ENCODE results near the gene RYR2.

The RYR2 gene

GRCh38 chr1:237042892-237043576 lies 1.1 kb downstream of the RYR2 start:
- no peak for DNase-seq
- no peak overlapping the region for H3K27ac ChIP-seq (ENCODE audit: insufficient read depth, low read length, poor library complexity, severe bottlenecking)
- H3K27me3 ChIP-seq (replicated peaks; ENCODE audit: control insufficient read depth, insufficient read depth, low read length, poor library complexity, severe bottlenecking), result peaks cover 3% of the 10 kb centered on the region
- H3K4me3 ChIP-seq (ENCODE audit: insufficient read depth, low read depth, low read length, poor library complexity, severe bottlenecking), result no peak overlapping the region
- H3K36me3 ChIP-seq (ENCODE audit: control insufficient read depth, insufficient read depth, low read length), result no peaks in the 10 kb centered on the region
- no peaks in the 10 kb centered on the region for H3K4me1 ChIP-seq (ENCODE audit: control insufficient read depth, insufficient read depth, low read length, poor library complexity, severe bottlenecking)
- H3K9me3 ChIP-seq (ENCODE audit: control insufficient read depth, low read length), result no peaks in the 10 kb centered on the region

GRCh38 chr1:237043846-237044636 lies 2.1 kb downstream of the RYR2 start:
- Histone ChIP-seq H3K4me1 (ENCODE audit: control insufficient read depth, insufficient read depth, low read length, poor library complexity, severe bottlenecking) (no peaks in the 10 kb centered on the region), H3K9me3 (ENCODE audit: control insufficient read depth, low read length) (no peaks in the 10 kb centered on the region), H3K36me3 (ENCODE audit: control insufficient read depth, insufficient read depth, low read length) (no peaks in the 10 kb centered on the region), H3K4me3 (ENCODE audit: insufficient read depth, low read depth, low read length, poor library complexity, severe bottlenecking) (no peak overlapping the region), H3K27ac (ENCODE audit: insufficient read depth, low read length, poor library complexity, severe bottlenecking) (no peak overlapping the region), H3K27me3 (replicated peaks; ENCODE audit: control insufficient read depth, insufficient read depth, low read length, poor library complexity, severe bottlenecking) (peaks cover 3% of the 10 kb centered on the region)
- no peak for DNase-seq

- no peak for DNase-seq
- Histone ChIP-seq H3K27me3 (replicated peaks; ENCODE audit: control insufficient read depth, insufficient read depth, low read length, poor library complexity, severe bottlenecking) (peaks cover 3% of the 10 kb centered on the region), H3K27ac (ENCODE audit: insufficient read depth, low read length, poor library complexity, severe bottlenecking) (no peak overlapping the region), H3K4me1 (ENCODE audit: control insufficient read depth, insufficient read depth, low read length, poor library complexity, severe bottlenecking) (no peaks in the 10 kb centered on the region), H3K4me3 (ENCODE audit: insufficient read depth, low read depth, low read length, poor library complexity, severe bottlenecking) (no peak overlapping the region), H3K9me3 (ENCODE audit: control insufficient read depth, low read length) (no peaks in the 10 kb centered on the region), H3K36me3 (ENCODE audit: control insufficient read depth, insufficient read depth, low read length) (no peaks in the 10 kb centered on the region)
These were observed 3.5 kb downstream of the RYR2 start for GRCh38 chr1:237045278-237046016.

GRCh38 chr1:237048803-237049202 lies 6.8 kb downstream of the RYR2 start:
- Histone ChIP-seq H3K9me3 (ENCODE audit: control insufficient read depth, low read length) (no peaks in the 10 kb centered on the region), H3K4me3 (ENCODE audit: insufficient read depth, low read depth, low read length, poor library complexity, severe bottlenecking) (no peak overlapping the region), H3K4me1 (ENCODE audit: control insufficient read depth, insufficient read depth, low read length, poor library complexity, severe bottlenecking) (no peaks in the 10 kb centered on the region), H3K27me3 (replicated peaks; ENCODE audit: control insufficient read depth, insufficient read depth, low read length, poor library complexity, severe bottlenecking) (no peaks in the 10 kb centered on the region), H3K27ac (ENCODE audit: insufficient read depth, low read length, poor library complexity, severe bottlenecking) (no peak overlapping the region), H3K36me3 (ENCODE audit: control insufficient read depth, insufficient read depth, low read length) (no peaks in the 10 kb centered on the region)
- no peak for DNase-seq

- Histone ChIP-seq H3K27ac (ENCODE audit: insufficient read depth, low read length, poor library complexity, severe bottlenecking) (no peak overlapping the region), H3K36me3 (ENCODE audit: control insufficient read depth, insufficient read depth, low read length) (no peaks in the 10 kb centered on the region)
- DNase-seq, result no peak
These were observed 8.2 kb downstream of the RYR2 start for GRCh38 chr1:237050185-237050584.

GRCh38 chr1:237050915-237051314 lies 8.9 kb downstream of the RYR2 start:
- Histone ChIP-seq H3K27me3 (replicated peaks; ENCODE audit: control insufficient read depth, insufficient read depth, low read length, poor library complexity, severe bottlenecking) (no peaks in the 10 kb centered on the region), H3K4me1 (ENCODE audit: control insufficient read depth, insufficient read depth, low read length, poor library complexity, severe bottlenecking) (no peaks in the 10 kb centered on the region), H3K36me3 (ENCODE audit: control insufficient read depth, insufficient read depth, low read length) (no peaks in the 10 kb centered on the region), H3K4me3 (ENCODE audit: insufficient read depth, low read depth, low read length, poor library complexity, severe bottlenecking) (no peak overlapping the region), H3K27ac (ENCODE audit: insufficient read depth, low read length, poor library complexity, severe bottlenecking) (no peak overlapping the region), H3K9me3 (ENCODE audit: control insufficient read depth, low read length) (no peaks in the 10 kb centered on the region)
- no peak for DNase-seq

More at GRCh38 chr1:237050185-237050584, 8.2 kb downstream of the RYR2 start:
- no peak overlapping the region for H3K4me3 ChIP-seq (ENCODE audit: insufficient read depth, low read depth, low read length, poor library complexity, severe bottlenecking)
- no peaks in the 10 kb centered on the region for H3K27me3 ChIP-seq (replicated peaks; ENCODE audit: control insufficient read depth, insufficient read depth, low read length, poor library complexity, severe bottlenecking)
- no peaks in the 10 kb centered on the region for H3K9me3 ChIP-seq (ENCODE audit: control insufficient read depth, low read length)
- H3K4me1 ChIP-seq (ENCODE audit: control insufficient read depth, insufficient read depth, low read length, poor library complexity, severe bottlenecking), result no peaks in the 10 kb centered on the region

- H3K4me3 ChIP-seq (ENCODE audit: insufficient read depth, low read depth, low read length, poor library complexity, severe bottlenecking), result no peak overlapping the region
- no peaks in the 10 kb centered on the region for H3K36me3 ChIP-seq (ENCODE audit: control insufficient read depth, insufficient read depth, low read length)
- no peak overlapping the region for H3K27ac ChIP-seq (ENCODE audit: insufficient read depth, low read length, poor library complexity, severe bottlenecking)
- no peak for DNase-seq
- no peaks in the 10 kb centered on the region for H3K9me3 ChIP-seq (ENCODE audit: control insufficient read depth, low read length)
- no peaks in the 10 kb centered on the region for H3K27me3 ChIP-seq (replicated peaks; ENCODE audit: control insufficient read depth, insufficient read depth, low read length, poor library complexity, severe bottlenecking)
- H3K4me1 ChIP-seq (ENCODE audit: control insufficient read depth, insufficient read depth, low read length, poor library complexity, severe bottlenecking), result no peaks in the 10 kb centered on the region
These were observed 12.3 kb downstream of the RYR2 start for GRCh38 chr1:237054313-237054712.

- Histone ChIP-seq H3K27ac (ENCODE audit: insufficient read depth, low read length, poor library complexity, severe bottlenecking) (no peak overlapping the region), H3K9me3 (ENCODE audit: control insufficient read depth, low read length) (no peaks in the 10 kb centered on the region), H3K4me3 (ENCODE audit: insufficient read depth, low read depth, low read length, poor library complexity, severe bottlenecking) (no peak overlapping the region), H3K4me1 (ENCODE audit: control insufficient read depth, insufficient read depth, low read length, poor library complexity, severe bottlenecking) (no peaks in the 10 kb centered on the region), H3K27me3 (replicated peaks; ENCODE audit: control insufficient read depth, insufficient read depth, low read length, poor library complexity, severe bottlenecking) (no peaks in the 10 kb centered on the region), H3K36me3 (ENCODE audit: control insufficient read depth, insufficient read depth, low read length) (no peaks in the 10 kb centered on the region)
- no peak for DNase-seq
These were observed 16.5 kb downstream of the RYR2 start for GRCh38 chr1:237058470-237058869.

GRCh38 chr1:237059244-237059643 lies 17.3 kb downstream of the RYR2 start:
- no peaks in the 10 kb centered on the region for H3K27me3 ChIP-seq (replicated peaks; ENCODE audit: control insufficient read depth, insufficient read depth, low read length, poor library complexity, severe bottlenecking)
- no peaks in the 10 kb centered on the region for H3K9me3 ChIP-seq (ENCODE audit: control insufficient read depth, low read length)
- H3K4me3 ChIP-seq (ENCODE audit: insufficient read depth, low read depth, low read length, poor library complexity, severe bottlenecking), result no peak overlapping the region
- DNase-seq, result no peak
- H3K36me3 ChIP-seq (ENCODE audit: control insufficient read depth, insufficient read depth, low read length), result no peaks in the 10 kb centered on the region
- H3K4me1 ChIP-seq (ENCODE audit: control insufficient read depth, insufficient read depth, low read length, poor library complexity, severe bottlenecking), result no peaks in the 10 kb centered on the region
- H3K27ac ChIP-seq (ENCODE audit: insufficient read depth, low read length, poor library complexity, severe bottlenecking), result no peak overlapping the region

GRCh38 chr1:237062976-237063375 lies 21.0 kb downstream of the RYR2 start:
- Histone ChIP-seq H3K4me1 (ENCODE audit: control insufficient read depth, insufficient read depth, low read length, poor library complexity, severe bottlenecking) (no peaks in the 10 kb centered on the region), H3K27ac (ENCODE audit: insufficient read depth, low read length, poor library complexity, severe bottlenecking) (no peak overlapping the region), H3K27me3 (replicated peaks; ENCODE audit: control insufficient read depth, insufficient read depth, low read length, poor library complexity, severe bottlenecking) (no peaks in the 10 kb centered on the region), H3K36me3 (ENCODE audit: control insufficient read depth, insufficient read depth, low read length) (no peaks in the 10 kb centered on the region), H3K9me3 (ENCODE audit: control insufficient read depth, low read length) (no peaks in the 10 kb centered on the region), H3K4me3 (ENCODE audit: insufficient read depth, low read depth, low read length, poor library complexity, severe bottlenecking) (no peak overlapping the region)
- DNase-seq, result no peak
